HEK293 (cell line): ENCODE results near the gene MSH5.

Experiments
- CTCF ChIA-PET: fragments of 350-600 bp; formaldehyde crosslinking; extraction: SDS; loops from one replicate; lab custom pipeline; 2021; ENCODE audit warnings: antibody characterized with exemption; lab: Yijun Ruan, JAX
- POLR2A ChIA-PET: fragments of 300-600 bp; formaldehyde crosslinking; extraction: SDS; loops from one replicate; lab custom pipeline; 2020; ENCODE audit warnings: antibody characterized with exemption, inconsistent platforms; lab: Yijun Ruan, JAX
- H3K27ac ChIP-seq: fragments of 200-500 bp; sonication (Bioruptor generic); 2 replicates; pipeline ENCODE4 v1.5.1; 2014; ENCODE audit warnings: low read depth, low read length, control low read depth, inconsistent platforms; ENCODE audit errors: extremely low read depth
- H3K36me3 ChIP-seq, 2 experiments: fragments of 200-500 bp in 1 of 2; sonication (Bioruptor generic) in 1 of 2; 1 replicate in 1 of 2; 2 replicates in 1 of 2; pipeline ENCODE4 v1.5.1; 2014 to 2017; ENCODE audit warnings: inconsistent platforms in 2 of 2, low read length in 2 of 2; ENCODE audit not compliant: control insufficient read depth in 2 of 2, insufficient read depth in 1 of 2
- H3K4me1 ChIP-seq: fragments of 200-500 bp; sonication (Bioruptor generic); 2 replicates; pipeline ENCODE4 v1.5.1; 2014; ENCODE audit warnings: mild to moderate bottlenecking, low read length, inconsistent platforms; ENCODE audit not compliant: control insufficient read depth, insufficient read depth
- H3K4me3 ChIP-seq: 2 replicates; pipeline ENCODE4 v1.5.1; 2011; ENCODE audit warnings: low read depth, mild to moderate bottlenecking, control low read depth, low read length, moderate library complexity
- H3K9me3 ChIP-seq: fragments of 200-500 bp; sonication (Bioruptor generic); 2 replicates; pipeline ENCODE4 v1.5.1; 2014; ENCODE audit warnings: low read depth, low read length, inconsistent platforms; ENCODE audit not compliant: control insufficient read depth, insufficient read depth
- MZF1 ChIP-seq: fragments of 450-650 bp; formaldehyde crosslinking; IDR thresholded peaks from 2 replicates; pipeline ENCODE4 v1.5.1; 2017; ENCODE audit warnings: missing biosample characterization, missing genetic modification characterization, borderline replicate concordance
- PRDM1 ChIP-seq: fragments of 450-650 bp; formaldehyde crosslinking; IDR thresholded peaks from 2 replicates; pipeline ENCODE4; 2016; ENCODE audit warnings: missing biosample characterization, missing genetic modification characterization
- SCRT1 ChIP-seq: fragments of 450-650 bp; formaldehyde crosslinking; IDR thresholded peaks from 2 replicates; pipeline ENCODE4 v1.5.1; 2016; ENCODE audit warnings: missing biosample characterization, missing genetic modification characterization, borderline replicate concordance
- SP7 ChIP-seq: fragments of 450-650 bp; formaldehyde crosslinking; IDR thresholded peaks from 2 replicates; pipeline ENCODE4 v1.5.1; 2016; ENCODE audit warnings: missing biosample characterization, missing genetic modification characterization
- TCF7L2 ChIP-seq: IDR thresholded peaks from 2 replicates; pipeline ENCODE4 v1.6.1; 2011; ENCODE audit warnings: low read depth, mild to moderate bottlenecking, inconsistent platforms, low read length, moderate library complexity, borderline replicate concordance
- ZBTB1 ChIP-seq: fragments of 450-650 bp; formaldehyde crosslinking; IDR thresholded peaks from 2 replicates; pipeline ENCODE4 v1.5.1; 2016; ENCODE audit warnings: missing biosample characterization, missing genetic modification characterization
- ZBTB17 ChIP-seq: fragments of 450-650 bp; formaldehyde crosslinking; IDR thresholded peaks from 2 replicates; pipeline ENCODE4 v1.5.1; 2016; ENCODE audit warnings: missing biosample characterization, missing genetic modification characterization
- ZNF133 ChIP-seq: fragments of 450-650 bp; formaldehyde crosslinking; IDR thresholded peaks from 2 replicates; pipeline ENCODE4 v1.5.1; 2016; ENCODE audit warnings: missing biosample characterization, missing genetic modification characterization
- ZNF157 ChIP-seq: fragments of 450-650 bp; formaldehyde crosslinking; IDR thresholded peaks from 2 replicates; pipeline ENCODE4 v1.5.1; 2016; ENCODE audit warnings: missing biosample characterization, missing genetic modification characterization
- ZNF2 ChIP-seq: fragments of 450-650 bp; formaldehyde crosslinking; IDR thresholded peaks from 2 replicates; pipeline ENCODE4 v1.5.1; 2016; ENCODE audit warnings: missing biosample characterization, missing genetic modification characterization
- ZNF324 ChIP-seq: fragments of 450-650 bp; formaldehyde crosslinking; IDR thresholded peaks from 2 replicates; pipeline ENCODE4 v1.5.1; 2016; ENCODE audit warnings: missing biosample characterization, missing genetic modification characterization
- ZNF366 ChIP-seq: fragments of 450-650 bp; formaldehyde crosslinking; conservative IDR thresholded peaks from 2 replicates; pipeline ENCODE4 v1.5.1; 2016; ENCODE audit warnings: missing biosample characterization, missing genetic modification characterization
- ZNF600 ChIP-seq: fragments of 450-650 bp; formaldehyde crosslinking; IDR thresholded peaks from 2 replicates; pipeline ENCODE4 v1.5.1; 2016; ENCODE audit warnings: missing biosample characterization, missing genetic modification characterization
- ZNF664 ChIP-seq: fragments of 450-650 bp; formaldehyde crosslinking; IDR thresholded peaks from 2 replicates; pipeline ENCODE4 v1.5.1; 2016; ENCODE audit warnings: missing biosample characterization, missing genetic modification characterization
- ZXDB ChIP-seq: fragments of 450-650 bp; formaldehyde crosslinking; IDR thresholded peaks from 2 replicates; pipeline ENCODE4 v1.5.1; 2016; ENCODE audit warnings: missing biosample characterization, missing genetic modification characterization
- TF ChIP-seq, protein P1 (sequence below): fragments of 450-650 bp; formaldehyde crosslinking; IDR thresholded peaks from 2 replicates; pipeline ENCODE4 v1.5.1; 2016; ENCODE audit warnings: missing biosample characterization, missing genetic modification characterization
- TF ChIP-seq, protein P2 (sequence below): fragments of 450-650 bp; formaldehyde crosslinking; IDR thresholded peaks from 2 replicates; pipeline ENCODE4 v1.5.1; 2016; ENCODE audit warnings: missing biosample characterization, missing genetic modification characterization

The MSH5 gene

GRCh38 chr6:31697555-31697954 is 42.2 kb upstream of the MSH5 start:
- no peak overlapping the region for H3K4me3 ChIP-seq
- ChIA-PET POLR2A (interaction anchor here (0.5 kb wide), 1 partner anchor 138 kb away, joined by 4 read pairs; no protein-coding TSS in a partner anchor), CTCF (interaction anchor here (0.7 to 1.0 kb wide), 2 partner anchors 8 to 151 kb away, joined by 3 to 4 read pairs; partner anchors contain the start of gene ATP6V1G2)
- H3K27ac ChIP-seq, result no peak overlapping the region
- TF ChIP-seq SP7 (tag by site-specific recombination) (0 out of 2 replicates have a peak, but pooled peaks have one; percentile 20), ZNF366 (tag by site-specific recombination) (peak; percentile 33), ZXDB (tag by site-specific recombination) (no peak), ZNF664 (tag by site-specific recombination) (no peak), PRDM1 (peak; percentile 100), ZBTB1 (tag by site-specific recombination) (no peak), ZBTB17 (peak; percentile 58; the same call in 1 of the 2 replicates), ZNF600 (tag by site-specific recombination) (peak; percentile 64; the same call in 1 of the 2 replicates)
- TF ChIP-seq, protein P1, sequence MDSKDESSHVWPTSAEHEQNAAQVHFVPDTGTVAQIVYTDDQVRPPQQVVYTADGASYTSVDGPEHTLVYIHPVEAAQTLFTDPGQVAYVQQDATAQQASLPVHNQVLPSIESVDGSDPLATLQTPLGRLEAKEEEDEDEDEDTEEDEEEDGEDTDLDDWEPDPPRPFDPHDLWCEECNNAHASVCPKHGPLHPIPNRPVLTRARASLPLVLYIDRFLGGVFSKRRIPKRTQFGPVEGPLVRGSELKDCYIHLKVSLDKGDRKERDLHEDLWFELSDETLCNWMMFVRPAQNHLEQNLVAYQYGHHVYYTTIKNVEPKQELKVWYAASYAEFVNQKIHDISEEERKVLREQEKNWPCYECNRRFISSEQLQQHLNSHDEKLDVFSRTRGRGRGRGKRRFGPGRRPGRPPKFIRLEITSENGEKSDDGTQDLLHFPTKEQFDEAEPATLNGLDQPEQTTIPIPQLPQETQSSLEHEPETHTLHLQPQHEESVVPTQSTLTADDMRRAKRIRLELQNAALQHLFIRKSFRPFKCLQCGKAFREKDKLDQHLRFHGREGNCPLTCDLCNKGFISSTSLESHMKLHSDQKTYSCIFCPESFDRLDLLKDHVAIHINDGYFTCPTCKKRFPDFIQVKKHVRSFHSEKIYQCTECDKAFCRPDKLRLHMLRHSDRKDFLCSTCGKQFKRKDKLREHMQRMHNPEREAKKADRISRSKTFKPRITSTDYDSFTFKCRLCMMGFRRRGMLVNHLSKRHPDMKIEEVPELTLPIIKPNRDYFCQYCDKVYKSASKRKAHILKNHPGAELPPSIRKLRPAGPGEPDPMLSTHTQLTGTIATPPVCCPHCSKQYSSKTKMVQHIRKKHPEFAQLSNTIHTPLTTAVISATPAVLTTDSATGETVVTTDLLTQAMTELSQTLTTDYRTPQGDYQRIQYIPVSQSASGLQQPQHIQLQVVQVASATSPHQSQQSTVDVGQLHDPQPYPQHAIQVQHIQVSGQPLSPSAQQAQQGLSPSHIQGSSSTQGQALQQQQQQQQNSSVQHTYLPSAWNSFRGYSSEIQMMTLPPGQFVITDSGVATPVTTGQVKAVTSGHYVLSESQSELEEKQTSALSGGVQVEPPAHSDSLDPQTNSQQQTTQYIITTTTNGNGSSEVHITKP (tag by site-specific recombination), result no peak
- no peaks in the 10 kb centered on the region for H3K9me3 ChIP-seq
- no peaks in the 10 kb centered on the region for H3K4me1 ChIP-seq
- H3K36me3 ChIP-seq, result peaks cover 4 to 42% of the 10 kb centered on the region in 2 experiments; a peak in 2 of 3 replicates

GRCh38 chr6:31700740-31701401 is 38.9 kb upstream of the MSH5 start:
- no peaks in the 10 kb centered on the region for H3K4me1 ChIP-seq
- H3K27ac ChIP-seq, result no peak overlapping the region
- no peak overlapping the region for H3K4me3 ChIP-seq
- CTCF ChIA-PET, result interaction anchor here (1.1 to 1.8 kb wide), 3 partner anchors 11 to 69 kb away, joined by 3 to 9 read pairs (median 6); no protein-coding TSS in a partner anchor
- H3K36me3 ChIP-seq, result peaks cover 4 to 21% of the 10 kb centered on the region in 2 experiments; a peak in 2 of 3 replicates
- POLR2A ChIA-PET, result interaction anchor here (0.6 to 0.9 kb wide), 2 partner anchors 16 to 162 kb away, joined by 3 read pairs; partner anchors contain the start of gene NEU1
- H3K9me3 ChIP-seq, result no peaks in the 10 kb centered on the region
- TF ChIP-seq, protein P2, sequence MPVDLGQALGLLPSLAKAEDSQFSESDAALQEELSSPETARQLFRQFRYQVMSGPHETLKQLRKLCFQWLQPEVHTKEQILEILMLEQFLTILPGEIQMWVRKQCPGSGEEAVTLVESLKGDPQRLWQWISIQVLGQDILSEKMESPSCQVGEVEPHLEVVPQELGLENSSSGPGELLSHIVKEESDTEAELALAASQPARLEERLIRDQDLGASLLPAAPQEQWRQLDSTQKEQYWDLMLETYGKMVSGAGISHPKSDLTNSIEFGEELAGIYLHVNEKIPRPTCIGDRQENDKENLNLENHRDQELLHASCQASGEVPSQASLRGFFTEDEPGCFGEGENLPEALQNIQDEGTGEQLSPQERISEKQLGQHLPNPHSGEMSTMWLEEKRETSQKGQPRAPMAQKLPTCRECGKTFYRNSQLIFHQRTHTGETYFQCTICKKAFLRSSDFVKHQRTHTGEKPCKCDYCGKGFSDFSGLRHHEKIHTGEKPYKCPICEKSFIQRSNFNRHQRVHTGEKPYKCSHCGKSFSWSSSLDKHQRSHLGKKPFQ (tag by site-specific recombination), result no peak
- no peak for TF ChIP-seq MZF1 (tag by site-specific recombination)
- peak; percentile 56; the same call in 1 of the 2 replicates for TF ChIP-seq ZNF157
- no peak for TF ChIP-seq TCF7L2
- TF ChIP-seq ZNF324, result no peak
- no peak for TF ChIP-seq ZNF133 (tag by site-specific recombination)
- no peak for TF ChIP-seq SCRT1 (tag by site-specific recombination)
- TF ChIP-seq ZNF2 (tag by site-specific recombination), result no peak
